Measurements from ENCODE around the gene ACVR2B.

DNA sequence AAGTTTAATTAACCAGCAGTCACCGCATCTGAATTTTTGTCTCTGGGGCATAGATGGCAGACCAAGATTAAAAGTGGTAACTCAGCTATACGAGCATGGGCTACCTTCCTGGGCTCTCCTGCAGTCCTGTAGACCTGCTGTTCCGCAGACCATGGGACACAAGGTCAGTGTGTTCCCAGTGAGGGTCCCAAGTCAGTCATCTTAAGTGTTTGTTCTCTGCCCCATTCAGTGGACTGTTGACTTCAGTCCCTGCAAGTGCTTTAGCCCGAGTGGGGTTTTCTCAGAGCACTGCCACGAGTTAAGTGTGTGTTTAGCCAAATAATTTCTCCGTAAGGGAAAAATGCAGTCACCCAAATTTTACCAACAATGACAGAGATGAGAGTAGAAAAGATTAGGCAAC lies 37.5 kb downstream of the ACVR2B start:
- TF ChIP-seq, protein P1, sequence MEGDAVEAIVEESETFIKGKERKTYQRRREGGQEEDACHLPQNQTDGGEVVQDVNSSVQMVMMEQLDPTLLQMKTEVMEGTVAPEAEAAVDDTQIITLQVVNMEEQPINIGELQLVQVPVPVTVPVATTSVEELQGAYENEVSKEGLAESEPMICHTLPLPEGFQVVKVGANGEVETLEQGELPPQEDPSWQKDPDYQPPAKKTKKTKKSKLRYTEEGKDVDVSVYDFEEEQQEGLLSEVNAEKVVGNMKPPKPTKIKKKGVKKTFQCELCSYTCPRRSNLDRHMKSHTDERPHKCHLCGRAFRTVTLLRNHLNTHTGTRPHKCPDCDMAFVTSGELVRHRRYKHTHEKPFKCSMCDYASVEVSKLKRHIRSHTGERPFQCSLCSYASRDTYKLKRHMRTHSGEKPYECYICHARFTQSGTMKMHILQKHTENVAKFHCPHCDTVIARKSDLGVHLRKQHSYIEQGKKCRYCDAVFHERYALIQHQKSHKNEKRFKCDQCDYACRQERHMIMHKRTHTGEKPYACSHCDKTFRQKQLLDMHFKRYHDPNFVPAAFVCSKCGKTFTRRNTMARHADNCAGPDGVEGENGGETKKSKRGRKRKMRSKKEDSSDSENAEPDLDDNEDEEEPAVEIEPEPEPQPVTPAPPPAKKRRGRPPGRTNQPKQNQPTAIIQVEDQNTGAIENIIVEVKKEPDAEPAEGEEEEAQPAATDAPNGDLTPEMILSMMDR (IDR thresholded peaks at IDR 0.05 in 2 of 3, conservative IDR thresholded peaks at IDR 0.05 in 1 of 3; ENCODE audit: borderline replicate concordance in 1 of 3, insufficient read depth in 1 of 3, low read depth in 2 of 3, low read length in 2 of 3) = no peak
- no peak for TF ChIP-seq SRF (IDR thresholded peaks at IDR 0.05; ENCODE audit: low read depth)
- TF ChIP-seq, protein P2, sequence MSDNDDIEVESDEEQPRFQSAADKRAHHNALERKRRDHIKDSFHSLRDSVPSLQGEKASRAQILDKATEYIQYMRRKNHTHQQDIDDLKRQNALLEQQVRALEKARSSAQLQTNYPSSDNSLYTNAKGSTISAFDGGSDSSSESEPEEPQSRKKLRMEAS (IDR thresholded peaks at IDR 0.05) = no peak
- TF ChIP-seq EZH2phosphoT487 (IDR thresholded peaks at IDR 0.05; ENCODE audit: borderline replicate concordance) = no peak
- no peak for TF ChIP-seq EGR1 (IDR thresholded peaks at IDR 0.05; ENCODE audit: low read depth)
